Hepatic stellate cell (primary cell): ENCODE data around the gene H2BK1.

Source experiments
- DNase-seq: peaks from one replicate; pipeline ENCODE4 v3.0.0; 2011; ENCODE audit warnings: low spot score

The H2BK1 gene

DNA sequence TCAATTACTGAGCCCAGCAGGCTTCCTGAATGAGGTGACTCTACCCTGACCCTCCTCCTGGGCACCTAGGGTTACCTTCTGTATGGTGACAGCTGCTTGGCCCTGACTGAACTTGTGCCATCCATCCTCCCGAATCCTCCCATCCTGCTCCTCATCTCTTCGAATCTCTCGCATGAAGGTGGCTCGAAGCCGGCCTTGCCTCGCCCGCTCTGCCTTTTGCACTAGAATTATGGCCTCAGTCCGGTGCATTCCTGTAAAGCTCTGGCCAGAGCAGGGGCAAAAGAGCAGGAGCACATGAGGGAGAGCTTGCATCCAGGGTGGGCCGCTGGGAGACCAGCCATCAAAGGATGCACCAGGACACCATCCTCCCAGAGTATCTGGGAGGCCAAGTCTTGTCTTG is 7.5 kb downstream of the H2BK1 start:
- DNase-seq, result no peak

DNA sequence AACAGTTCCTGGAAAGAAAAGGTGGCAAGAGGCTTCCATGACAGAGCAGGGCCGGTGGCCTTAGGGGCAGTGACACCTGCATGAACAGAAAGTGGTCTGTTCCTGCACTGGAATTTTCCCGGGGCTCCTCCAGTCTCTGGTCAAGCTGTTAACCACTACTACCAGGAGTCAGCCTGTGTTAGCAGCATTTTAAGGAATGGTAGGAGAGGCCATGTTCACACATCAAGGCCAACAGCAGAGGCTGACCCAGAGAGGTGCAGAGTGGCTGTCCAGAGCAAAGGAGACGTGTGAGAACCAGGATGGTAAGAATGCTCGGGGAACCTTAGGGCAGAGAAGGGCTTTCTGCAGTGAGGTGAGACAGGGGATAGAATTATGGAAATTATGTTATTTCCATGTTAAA is 8.5 kb downstream of the H2BK1 start:
- DNase-seq, result no peak

GRCh38 chr7:151201344-151201743 is 8.9 kb downstream of the H2BK1 start:
- DNase-seq, result no peak

DNA sequence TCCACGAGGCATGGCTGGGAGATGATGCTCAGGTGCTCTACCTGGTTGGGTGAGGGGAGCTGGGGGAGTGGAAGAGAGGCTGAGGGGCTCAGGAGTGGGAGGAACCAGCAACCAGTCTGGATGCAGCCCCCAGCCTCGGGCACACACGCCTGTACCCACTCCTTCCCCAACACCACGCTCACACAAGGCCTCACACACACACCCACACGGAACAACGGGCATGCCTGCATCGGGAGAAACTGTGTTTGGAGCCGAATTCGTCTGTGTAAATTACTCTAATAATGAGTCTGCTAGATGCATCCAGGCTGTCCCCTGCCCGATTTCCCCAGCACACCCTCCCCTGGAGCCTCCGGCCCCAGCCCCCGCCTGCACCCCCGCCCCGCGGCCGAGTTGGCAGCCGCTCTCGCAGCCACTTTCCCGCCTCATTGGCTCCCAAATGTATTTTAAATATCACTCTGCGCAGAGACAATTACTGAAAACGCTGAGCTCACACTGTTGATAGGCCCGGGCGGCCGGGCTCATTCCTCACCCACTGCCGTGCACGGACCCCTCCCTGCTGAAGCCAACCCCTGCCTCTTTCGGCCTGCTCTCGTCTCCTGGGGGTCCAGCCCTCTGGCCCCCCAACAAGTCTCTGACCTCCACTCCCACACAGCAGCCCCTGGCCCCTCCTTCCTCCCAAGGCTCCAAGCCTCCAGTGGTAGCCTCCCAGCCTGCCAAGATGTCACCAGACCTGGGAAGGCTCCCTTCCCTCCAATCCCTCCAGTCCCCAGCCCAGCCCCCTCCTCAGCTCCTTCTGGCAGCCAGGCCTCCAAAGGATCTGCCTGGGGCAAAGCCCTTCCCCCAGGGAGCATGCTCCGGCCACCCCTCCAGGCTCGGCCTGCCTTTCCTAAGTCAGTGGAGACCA is 11.1 kb downstream of the H2BK1 start:
- no peak for DNase-seq

DNA sequence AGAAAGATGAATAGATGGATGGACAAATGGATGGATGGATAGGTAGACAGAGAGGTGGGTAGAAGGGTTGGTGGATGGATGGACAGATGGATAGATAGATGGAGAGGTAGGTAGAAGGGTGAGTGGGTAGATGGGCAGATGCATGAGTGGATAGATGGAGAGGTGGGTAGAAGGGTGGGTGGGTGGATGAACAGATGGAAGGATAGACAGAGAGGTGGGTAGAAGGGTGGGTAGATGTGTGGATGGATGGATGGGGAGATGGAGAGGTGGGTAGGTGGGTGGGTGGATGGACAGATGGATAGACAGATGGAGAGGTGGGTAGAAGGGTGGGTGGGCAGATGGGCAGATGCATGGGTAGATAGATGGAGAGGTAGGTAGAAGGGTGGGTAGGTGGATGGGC is 12.4 kb downstream of the H2BK1 start:
- DNase-seq, result no peak

GRCh38 chr7:151195616-151196450 is 14.5 kb downstream of the H2BK1 start:
- no peak for DNase-seq

DNA sequence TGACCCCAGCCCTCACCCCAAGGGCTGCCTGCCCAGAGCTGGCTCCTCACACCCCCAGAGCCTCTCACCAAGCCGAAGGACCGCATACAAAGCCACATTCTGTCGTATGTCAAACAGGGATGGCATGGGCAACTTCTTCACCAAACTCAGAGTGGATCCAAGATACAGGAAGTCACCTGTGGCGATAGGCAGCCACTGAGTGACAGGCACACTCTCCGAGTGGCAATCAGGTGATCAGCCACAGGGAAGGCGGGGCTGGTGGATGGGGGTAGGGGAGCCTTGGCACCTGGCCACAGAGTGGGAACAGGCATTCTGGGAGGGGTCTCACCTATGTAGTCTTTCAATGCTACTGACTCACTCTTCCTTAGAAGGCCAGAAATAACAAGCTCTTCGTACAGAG is 16.1 kb downstream of the H2BK1 start:
- DNase-seq, result no peak

- no peak for DNase-seq
These were observed 16.9 kb downstream of the H2BK1 start for GRCh38 chr7:151193203-151193978.

DNA sequence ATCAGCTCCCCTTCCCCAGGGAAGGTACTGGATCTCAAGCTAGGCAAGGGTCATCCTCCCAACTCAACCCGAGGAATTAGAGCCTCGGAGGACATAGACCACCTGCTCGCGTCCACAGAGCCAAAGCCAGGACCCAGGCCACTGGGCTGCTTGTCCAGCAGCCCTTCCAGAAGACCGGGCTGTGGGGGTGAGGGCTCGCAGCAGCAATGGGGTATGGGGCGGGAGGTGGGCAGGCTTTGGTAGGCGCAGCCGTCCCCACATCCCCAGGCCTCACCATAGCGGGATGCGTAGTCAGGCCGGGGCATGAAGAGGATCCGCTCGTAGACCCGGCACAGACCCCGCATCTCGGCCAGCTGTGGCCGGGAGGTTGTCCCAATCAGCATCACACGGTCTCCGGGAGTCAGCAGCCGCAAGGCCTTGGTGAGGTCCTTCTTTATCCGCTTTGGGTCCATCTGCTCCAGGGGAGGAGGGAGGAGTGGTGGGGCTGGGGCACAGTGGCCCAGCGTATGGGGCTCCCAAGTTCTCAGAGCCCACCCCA is 18.2 kb downstream of the H2BK1 start:
- no peak for DNase-seq

- DNase-seq, result no peak
These were observed 18.7 kb downstream of the H2BK1 start for GRCh38 chr7:151191544-151191943.

DNA sequence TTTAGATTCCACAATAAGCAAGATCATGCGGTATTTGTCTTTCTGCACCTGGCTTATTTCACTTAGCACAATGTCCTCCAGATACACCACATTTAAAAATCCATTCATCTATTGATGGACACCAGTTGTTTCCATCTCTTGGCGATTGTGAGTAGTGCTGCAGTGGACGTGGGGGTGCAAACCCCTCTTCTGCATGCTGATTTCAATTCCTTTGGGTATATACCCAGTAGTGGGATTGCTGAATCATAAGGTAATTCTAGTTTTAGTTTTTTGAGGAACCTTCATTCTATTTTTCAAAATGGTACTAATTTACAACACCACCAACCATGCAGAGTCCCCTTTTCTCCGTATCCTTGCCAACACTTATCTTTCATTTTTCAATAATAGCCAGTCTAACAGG is 21.2 kb downstream of the H2BK1 start:
- DNase-seq, result no peak

GRCh38 chr7:151188252-151188542 is 22.1 kb downstream of the H2BK1 start:
- no peak for DNase-seq

DNA sequence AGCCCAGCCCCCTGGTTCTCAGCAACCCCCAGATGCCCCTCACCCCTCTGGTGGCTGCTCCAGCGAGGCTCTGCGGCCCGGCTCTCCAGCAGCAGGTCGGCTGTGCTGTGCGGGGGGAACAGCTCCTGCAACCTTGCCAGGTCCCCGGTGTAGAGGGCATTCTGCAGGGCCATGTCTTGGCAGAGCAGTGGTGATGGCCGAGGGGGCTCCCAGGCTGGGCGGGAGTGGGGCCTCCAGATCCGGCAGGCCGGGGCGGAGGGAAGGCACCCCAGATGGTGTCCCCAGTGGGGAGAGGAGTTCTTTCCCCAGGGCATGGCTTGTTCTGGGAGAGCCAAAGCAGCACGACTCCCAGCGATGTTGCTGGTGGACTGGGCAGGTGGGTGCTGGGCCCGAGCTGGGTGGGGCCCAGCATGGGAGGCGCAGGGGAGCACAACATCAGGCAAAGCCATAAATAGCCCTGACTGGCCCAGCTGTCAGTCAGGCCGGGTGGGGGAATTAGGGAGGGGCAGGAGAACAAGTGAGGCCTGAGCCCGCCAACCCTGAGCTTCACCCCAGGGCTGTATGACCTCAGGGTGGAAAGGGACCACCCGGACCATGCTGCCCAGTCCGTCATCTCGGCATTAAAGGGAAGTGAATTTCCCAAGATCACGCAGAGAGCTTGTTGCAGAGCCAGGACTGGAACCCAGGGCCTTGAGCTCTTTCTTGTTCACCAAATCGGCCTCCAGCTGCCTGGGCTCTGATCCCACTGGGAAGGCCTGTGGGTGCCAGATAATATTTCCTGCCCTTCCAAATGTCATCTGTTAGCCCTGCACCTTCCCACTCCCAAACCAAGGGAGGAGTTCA is 22.7 kb downstream of the H2BK1 start:
- no peak for DNase-seq

- no peak for DNase-seq
These were observed 23.5 kb downstream of the H2BK1 start, which contains the start of gene ASB10 for GRCh38 chr7:151186640-151187408. Gene ASB10, minus strand, starts transcription at chr7:151187250. Its CDS starts 120 bp downstream, at chr7:151187130.

DNA sequence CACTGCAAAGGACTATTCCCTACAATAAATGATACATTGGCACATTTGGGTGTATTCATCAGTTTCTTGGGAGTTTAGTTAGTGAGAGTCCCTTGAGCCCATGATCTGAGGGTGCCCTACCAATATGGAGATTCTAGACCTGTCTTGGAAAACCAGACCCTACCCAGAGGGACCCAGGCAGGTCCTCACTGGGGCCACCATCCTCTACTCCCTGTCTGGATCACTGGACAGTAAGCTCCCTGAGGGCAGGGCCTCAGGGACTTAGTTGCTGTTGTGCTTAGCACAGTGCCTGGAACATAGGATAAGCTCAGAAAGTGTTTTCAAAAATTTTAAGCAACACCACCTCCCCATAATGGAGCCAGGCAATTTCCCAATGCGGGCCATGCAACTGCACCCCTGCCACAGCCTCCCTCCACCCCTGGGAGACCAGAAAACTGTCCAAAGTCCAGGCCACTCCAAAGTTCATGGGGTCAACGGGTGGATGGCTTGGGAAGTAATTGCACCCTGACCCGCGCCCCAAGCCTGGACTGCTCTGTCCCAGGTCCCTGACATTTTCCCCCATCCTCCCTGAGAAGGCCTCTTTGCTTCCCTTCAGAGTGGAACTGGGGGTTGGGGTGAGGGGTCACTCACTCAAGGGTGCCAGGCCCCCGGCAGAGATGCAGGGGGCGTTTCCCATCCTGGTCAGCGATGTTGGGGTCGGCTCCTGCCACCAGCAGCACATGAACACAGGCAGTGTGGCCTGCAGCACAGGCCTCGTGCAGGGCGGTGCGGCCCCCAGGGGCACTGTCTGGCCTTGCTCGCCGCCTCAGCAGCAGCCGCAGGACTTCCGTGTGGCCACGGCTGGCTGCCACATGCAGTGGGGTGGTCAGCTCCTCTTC is 24.3 kb downstream of the H2BK1 start:
- DNase-seq, result no peak

DNA sequence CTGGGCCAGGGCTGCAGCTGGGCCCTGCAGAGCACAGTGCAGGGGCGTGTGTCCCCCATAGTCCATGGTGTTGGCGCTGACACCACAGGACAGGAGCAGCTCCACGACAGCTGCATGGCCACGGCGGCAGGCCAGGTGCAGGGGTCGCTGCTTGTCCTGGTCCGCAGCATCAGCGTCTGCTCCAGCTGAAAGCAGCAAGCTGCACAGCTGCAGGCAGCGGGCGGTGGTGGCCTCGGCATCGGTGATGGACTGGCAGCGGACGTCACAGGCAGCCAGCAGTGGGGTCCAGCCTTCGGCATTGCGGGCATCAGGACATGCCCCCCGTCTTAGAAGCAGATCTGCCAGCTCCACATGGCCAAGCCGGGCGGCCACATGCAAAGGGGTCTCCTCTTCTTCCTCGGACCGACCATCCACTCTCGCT is 29.3 kb downstream of the H2BK1 start:
- DNase-seq, result no peak

DNA sequence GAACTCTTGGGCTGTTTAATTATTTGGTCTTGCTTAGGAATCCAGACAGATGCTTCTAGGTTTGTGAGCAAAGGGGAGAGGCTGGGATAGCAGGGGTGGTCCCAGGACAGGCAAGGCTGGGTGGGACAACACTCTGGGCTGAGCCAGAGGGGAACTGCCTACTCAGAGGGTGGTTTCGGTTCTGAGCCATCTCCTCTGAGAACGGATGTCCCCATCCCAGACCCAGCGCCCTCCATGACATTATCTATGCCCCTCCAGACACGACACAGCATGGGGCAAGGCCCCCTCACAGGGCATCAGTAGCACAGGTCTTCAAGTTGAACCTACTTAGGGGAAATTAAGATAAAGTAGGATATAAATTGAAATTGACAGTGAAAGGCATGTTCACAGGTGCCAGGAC is 30.3 kb downstream of the H2BK1 start:
- no peak for DNase-seq

- DNase-seq, result no peak
These were observed 30.9 kb downstream of the H2BK1 start for GRCh38 chr7:151179287-151179860.

DNA sequence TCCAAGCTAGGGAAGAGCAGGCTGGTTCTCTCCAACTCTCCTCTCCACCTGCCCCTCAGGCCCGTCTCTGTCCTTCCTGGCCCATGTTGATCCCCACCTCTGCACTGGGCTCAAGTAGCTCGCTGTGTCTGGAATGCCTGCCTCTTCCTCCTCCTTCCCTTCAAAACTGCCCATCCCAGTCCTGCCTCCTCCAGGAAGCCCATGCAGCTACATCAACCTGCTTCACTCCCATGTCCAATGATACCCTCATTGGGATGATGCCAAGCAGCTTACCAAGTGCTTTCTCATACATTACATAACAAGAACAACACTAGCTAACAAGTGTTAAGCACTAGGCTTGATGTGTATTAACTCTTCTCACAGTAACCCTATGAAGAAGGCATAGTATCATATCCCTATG is 31.5 kb downstream of the H2BK1 start:
- DNase-seq, result no peak
